H1 (cell line): ENCODE measurements around the gene OR52K1. TPM values are rescaled to one million over a fixed set of nuclear protein-coding genes. Genes with fewer than 3 reads are reported as not detected.

Experiments used
- CTCF ChIA-PET: fragments of 300-600 bp; sonication (Branson Sonifier 250); formaldehyde crosslinking; loops from one replicate; lab custom pipeline; 2021; ENCODE audit not compliant: partially characterized antibody; lab: Charles Lee
- POLR2A ChIA-PET: fragments of 300-600 bp; sonication (Branson Sonifier 250); formaldehyde crosslinking; loops from one replicate; lab custom pipeline; 2021; ENCODE audit warnings: inconsistent platforms; ENCODE audit not compliant: partially characterized antibody; lab: Charles Lee
- DNase-seq, 2 experiments: peaks; one replicate each; pipeline versions ENCODE4 v3.0.0 to v3.0.0-alpha.2; 2010 to 2022; ENCODE audit warnings: low spot score in 2 of 2, low read depth in 1 of 2, mixed read lengths in 1 of 2
- FAIRE-seq: peaks from 2 replicates; lab custom pipeline; 2011; peaks lifted over from hg19 to GRCh38; lab: Jason Lieb, UNC
- H2AFZ ChIP-seq: 2 replicates; pipeline ENCODE4 v1.8.1; 2012; ENCODE audit warnings: low read length, inconsistent platforms
- H2AK5ac ChIP-seq: 2 replicates; pipeline ENCODE4 v1.6.1; 2013; ENCODE audit warnings: low read depth, low read length
- H2BK120ac ChIP-seq: replicated peaks from 2 replicates; pipeline ENCODE3; 2013; ENCODE audit warnings: low read depth, low read length, inconsistent platforms
- H2BK12ac ChIP-seq: 2 replicates; pipeline ENCODE4 v1.6.1; 2013; ENCODE audit warnings: low read depth, low read length
- H2BK15ac ChIP-seq: 2 replicates; pipeline ENCODE4 v1.6.1; 2013; ENCODE audit warnings: low read length
- H2BK20ac ChIP-seq: 2 replicates; pipeline ENCODE4 v1.6.1; 2013; ENCODE audit warnings: low read length
- H2BK5ac ChIP-seq: 2 replicates; pipeline ENCODE4 v1.6.1; 2013; ENCODE audit warnings: low read depth, low read length
- H3K14ac ChIP-seq: 2 replicates; pipeline ENCODE4 v1.6.1; 2013; ENCODE audit warnings: inconsistent platforms; ENCODE audit not compliant: insufficient read length
- H3K18ac ChIP-seq: 2 replicates; pipeline ENCODE4 v1.6.1; 2013; ENCODE audit warnings: low read length; ENCODE audit errors: extremely low read depth
- H3K23ac ChIP-seq: 2 replicates; pipeline ENCODE4 v1.6.1; 2013; ENCODE audit warnings: inconsistent platforms; ENCODE audit not compliant: insufficient read length
- H3K23me2 ChIP-seq: 2 replicates; pipeline ENCODE4 v1.6.1; 2013; ENCODE audit warnings: low read depth, low read length
- H3K27ac ChIP-seq: 2 replicates; pipeline ENCODE4 v1.6.1; 2011; ENCODE audit warnings: low read depth, low read length, inconsistent platforms
- H3K27me3 ChIP-seq, 4 experiments: replicated peaks in 1 of 4; 1 replicate in 1 of 4; 2 replicates in 3 of 4; pipeline versions ENCODE4 v1.6.1 to v1.8.1; 2011 to 2013; ENCODE audit warnings: low read length in 3 of 4, mild to moderate bottlenecking in 3 of 4, inconsistent platforms in 2 of 4, mixed read lengths in 2 of 4, moderate library complexity in 1 of 4; ENCODE audit not compliant: control insufficient read depth in 3 of 4, insufficient read depth in 3 of 4; ENCODE audit errors: extremely low read depth in 1 of 4
- H3K36me3 ChIP-seq, 4 experiments: 2 replicates each; pipeline versions ENCODE4 v1.6.1 to v1.8.1; 2011 to 2013; ENCODE audit warnings: mild to moderate bottlenecking in 4 of 4, low read length in 3 of 4, moderate library complexity in 2 of 4, control low read depth in 1 of 4, inconsistent platforms in 1 of 4; ENCODE audit not compliant: insufficient read depth in 4 of 4, control insufficient read depth in 2 of 4
- H3K4ac ChIP-seq: replicated peaks from 2 replicates; pipeline ENCODE3; 2013; ENCODE audit warnings: low read length, low read depth, mixed read lengths, inconsistent platforms; ENCODE audit not compliant: insufficient read length
- H3K4me1 ChIP-seq, 4 experiments: replicated peaks in 1 of 4; 1 replicate in 1 of 4; 2 replicates in 3 of 4; pipeline versions ENCODE4 v1.6.1 to v1.8.1; 2011 to 2013; ENCODE audit warnings: low read length in 3 of 4, inconsistent platforms in 2 of 4, mixed read lengths in 1 of 4; ENCODE audit not compliant: insufficient read depth in 4 of 4, control insufficient read depth in 3 of 4
- H3K4me2 ChIP-seq, 2 experiments: 2 replicates each; pipeline versions ENCODE4 v1.6.1 to v1.8.1; 2011 to 2013; ENCODE audit warnings: low read depth in 2 of 2, low read length in 2 of 2, control low read depth in 1 of 2, inconsistent platforms in 1 of 2, mild to moderate bottlenecking in 1 of 2; ENCODE audit not compliant: insufficient read depth in 1 of 2
- H3K4me3 ChIP-seq, 4 experiments: fragments of 200-600, 300-600 bp in 1 of 4; sonication (generic), shearing (Covaris generic), sonication (Bioruptor Twin) in 1 of 4; 2 replicates each; pipeline versions ENCODE4 v1.5.1 to v1.8.1; 2011 to 2016; ENCODE audit warnings: low read length in 4 of 4, low read depth in 3 of 4, control low read depth in 2 of 4, inconsistent platforms in 2 of 4, mild to moderate bottlenecking in 2 of 4, mixed read lengths in 1 of 4, moderate library complexity in 1 of 4; ENCODE audit not compliant: insufficient read depth in 2 of 4; ENCODE audit errors: extremely low read depth in 1 of 4
- H3K56ac ChIP-seq: replicated peaks from 2 replicates; pipeline ENCODE3; 2013; ENCODE audit warnings: low read depth, mild to moderate bottlenecking, mixed read lengths, low read length, inconsistent platforms; ENCODE audit not compliant: insufficient read length
- H3K79me1 ChIP-seq: 2 replicates; pipeline ENCODE4 v1.6.1; 2013; ENCODE audit warnings: low read depth, low read length, control low read depth
- H3K79me2 ChIP-seq, 2 experiments: 2 replicates each; pipeline versions ENCODE4 v1.6.1 to v1.8.1; 2012 to 2013; ENCODE audit warnings: low read length in 2 of 2, mild to moderate bottlenecking in 2 of 2, inconsistent platforms in 1 of 2; ENCODE audit not compliant: insufficient read depth in 2 of 2, control insufficient read depth in 1 of 2
- H3K9ac ChIP-seq, 4 experiments: replicated peaks in 1 of 4; 1 replicate in 1 of 4; 2 replicates in 3 of 4; pipeline versions ENCODE4 v1.6.1 to v1.8.1; 2011 to 2013; ENCODE audit warnings: low read depth in 3 of 4, low read length in 3 of 4, control low read depth in 2 of 4, mild to moderate bottlenecking in 2 of 4, moderate library complexity in 2 of 4, inconsistent platforms in 1 of 4; ENCODE audit errors: extremely low read depth in 1 of 4
- H3K9me3 ChIP-seq, 2 experiments: 2 replicates each; pipeline versions ENCODE4 v1.6.1 to v1.8.1; 2012 to 2013; ENCODE audit warnings: mild to moderate bottlenecking in 2 of 2, moderate library complexity in 2 of 2, control low read depth in 1 of 2, inconsistent platforms in 1 of 2, low read depth in 1 of 2, low read length in 1 of 2, mixed read lengths in 1 of 2; ENCODE audit not compliant: insufficient read depth in 2 of 2
- H4K20me1 ChIP-seq, 2 experiments: replicated peaks in 1 of 2; 2 replicates each; pipeline versions ENCODE3 to v1.8.1; 2011 to 2013; ENCODE audit warnings: inconsistent platforms in 2 of 2, low read length in 2 of 2, mild to moderate bottlenecking in 1 of 2; ENCODE audit not compliant: insufficient read depth in 2 of 2, control insufficient read depth in 1 of 2
- H4K5ac ChIP-seq: 2 replicates; pipeline ENCODE4 v1.6.1; 2013; ENCODE audit warnings: low read length, low read depth, mixed read lengths, inconsistent platforms; ENCODE audit not compliant: insufficient read length
- H4K8ac ChIP-seq: 2 replicates; pipeline ENCODE4 v1.8.0; 2013; ENCODE audit warnings: mild to moderate bottlenecking, moderate library complexity, low read length, inconsistent platforms; ENCODE audit not compliant: insufficient read depth; ENCODE audit errors: extremely low read depth
- H4K91ac ChIP-seq: replicated peaks from 2 replicates; pipeline ENCODE3; 2013; ENCODE audit warnings: low read length, mixed read lengths, inconsistent platforms; ENCODE audit not compliant: insufficient read length
- EGR1 ChIP-seq: IDR thresholded peaks from 2 replicates; pipeline ENCODE4 v1.6.1; 2011; ENCODE audit warnings: low read depth, low read length, borderline replicate concordance
- KDM4A ChIP-seq: IDR thresholded peaks from one replicate; pipeline ENCODE4 v1.7.1; 2012; ENCODE audit warnings: low read depth, mild to moderate bottlenecking, moderate library complexity, low read length, inconsistent platforms; ENCODE audit not compliant: severe bottlenecking
- NANOG ChIP-seq: IDR thresholded peaks from 2 replicates; pipeline ENCODE4 v1.6.1; 2011; ENCODE audit warnings: low read length, low read depth, mild to moderate bottlenecking, inconsistent platforms; ENCODE audit not compliant: insufficient read depth, poor library complexity, severe bottlenecking
- RAD21 ChIP-seq, 2 experiments: IDR thresholded peaks in 1 of 2; conservative IDR thresholded peaks in 1 of 2; 2 replicates each; pipeline ENCODE4 v1.6.1; 2011; ENCODE audit warnings: low read depth in 2 of 2, low read length in 2 of 2, improper control_type of control experiment in 1 of 2, inconsistent platforms in 1 of 2, mild to moderate bottlenecking in 1 of 2, moderate library complexity in 1 of 2
- TEAD4 ChIP-seq: IDR thresholded peaks from 2 replicates; pipeline ENCODE4 v1.6.1; 2012; ENCODE audit warnings: low read depth, low read length, inconsistent platforms, mixed read lengths
- USF2 ChIP-seq: IDR thresholded peaks from 2 replicates; pipeline ENCODE4 v1.6.1; 2011; ENCODE audit warnings: low read length, improper control_type of control experiment
- WGBS, 2 experiments: shearing (Covaris generic) in 1 of 2; methylation state at CpG; one replicate each; pipeline versions ENCODE4 v1.1.6 to v1.1.7; 2013 to 2015; ENCODE audit warnings: low lambda C conversion rate in 2 of 2, mixed read lengths in 2 of 2, inconsistent platforms in 1 of 2, low coverage in 1 of 2, missing lambda C conversion rate in 1 of 2; ENCODE audit not compliant: insufficient replicate concordance in 2 of 2, insufficient coverage in 1 of 2, insufficient read length in 1 of 2; ENCODE audit errors: extremely low coverage in 1 of 2, missing lambda C conversion rate in 1 of 2; 5-methylcytosine and 5-hydroxymethylcytosine counted together
- polyA plus RNA-seq, 7 experiments: library from polyadenylated mRNA; depleted of rRNA in 3 of 7; stranded (reverse) in 5 of 7; unstranded in 2 of 7; fragments of >200 nt in 5 of 7; fragments of 200-250 nt in 2 of 7; gene quantifications; 1 replicate in 5 of 7; 2 replicates in 1 of 7; 4 replicates in 1 of 7; pipeline versions ENCODE4 v1.2.1 to v1.2.3, GENCODE V29; 2011 to 2013; ENCODE audit warnings: missing spikeins in 2 of 7, mixed read lengths in 2 of 7
- total RNA-seq: library from RNA; stranded (reverse); fragmentation: NEBNext Ultra II Directional; extraction: Animal tissue kit (Norgen Biotek cat#: 25700); gene quantifications from 2 replicates; pipeline ENCODE4 v1.2.1, GENCODE V29; 2021

Gene OR52K1
- total and polyA plus RNA-seq, 2 of the 8 experiments (the other 6 are each of a cell fraction or from before 2014, with no cell fraction given) = not detected

- CTCF ChIA-PET = interaction anchor here (1.1 to 8.2 kb wide), 13 partner anchors 9 to 356 kb away, joined by 3 to 172 read pairs (median 9); partner anchors contain the start of gene TRIM68
- Histone ChIP-seq H3K4me2 (no peak overlapping the region), H3K9me3 (no peaks in the 10 kb centered on the region), H3K79me1 (no peaks in the 10 kb centered on the region)
- DNase-seq = no peak
- TF ChIP-seq USF2 (no peak), RAD21 (IDR thresholded peaks at IDR 0.05 in 1 of 2, conservative IDR thresholded peaks at IDR 0.05 in 1 of 2; ENCODE audit: low read depth in 2 of 2, low read length in 2 of 2) (no peak), KDM4A (no peak), NANOG (no peak), EGR1 (no peak), TEAD4 (no peak)
- TF ChIP-seq, all 59 proteins: peak for 0
- H2AK5ac ChIP-seq = no peak overlapping the region
- no peaks in the 10 kb centered on the region for H4K20me1 ChIP-seq
- no peaks in the 10 kb centered on the region for H3K23me2 ChIP-seq
- no peak overlapping the region for H3K27ac ChIP-seq
- no peaks in the 10 kb centered on the region for H3K4me1 ChIP-seq
- no peak overlapping the region for H3K56ac ChIP-seq
- no peak overlapping the region for H2BK5ac ChIP-seq
- H3K23ac ChIP-seq = no peak overlapping the region
- H3K14ac ChIP-seq = no peak overlapping the region
- no peak for FAIRE-seq
- no peak overlapping the region for H3K18ac ChIP-seq
- no peak overlapping the region for H3K9ac ChIP-seq
- WGBS, 2 experiments = 0% methylated on average over 1 of the region's 1 CpG; no CpG with 5 or more reads in 1 of the 2 experiments
- no peak overlapping the region for H2BK15ac ChIP-seq
- no peaks in the 10 kb centered on the region for H3K79me2 ChIP-seq
- H3K27me3 ChIP-seq = no peaks in the 10 kb centered on the region
- H2BK12ac ChIP-seq = no peak overlapping the region
- no peak overlapping the region for H2BK120ac ChIP-seq
- no peak overlapping the region for H4K5ac ChIP-seq
- no peak overlapping the region for H2AFZ ChIP-seq
- H3K36me3 ChIP-seq = no peaks in the 10 kb centered on the region
- H4K8ac ChIP-seq = no peak overlapping the region
- no peak overlapping the region for H3K4ac ChIP-seq
- POLR2A ChIA-PET = no interaction called here
- H3K4me3 ChIP-seq = no peak overlapping the region
- no peak overlapping the region for H4K91ac ChIP-seq
- no peak overlapping the region for H2BK20ac ChIP-seq
Measured at GRCh38 chr11:4541071-4541470, 58.6 kb downstream of the OR52K1 start.
